Measurements from ENCODE around the gene REV1.
"Not testable (repeated sequence)": the region's sequence is repeated elsewhere in the genome, so short reads cannot be mapped to it uniquely, and the experiment has no call there.

Gene REV1

GRCh38 chr2:99477054-99477453 is 12.8 kb downstream of the REV1 start:
- no peak for TF ChIP-seq CTCF (IDR thresholded peaks at IDR 0.05; ENCODE audit: low read depth, low read length)
- H3K27me3 ChIP-seq (ENCODE audit: insufficient read depth, low read depth, severe bottlenecking): no peaks in the 10 kb centered on the region
- H3K9me3 ChIP-seq (ENCODE audit: severe bottlenecking): no peaks in the 10 kb centered on the region
- DNase-seq: no peak
- H3K4me3 ChIP-seq (ENCODE audit: low read depth, low read length): no peak overlapping the region
- no peak overlapping the region for H3K27ac ChIP-seq
- peaks cover 7% of the 10 kb centered on the region; the same call in 1 of the 2 replicates for H3K36me3 ChIP-seq

- TF ChIP-seq CTCF (IDR thresholded peaks at IDR 0.05; ENCODE audit: low read depth, low read length): no peak
Observed at GRCh38 chr2:99476629-99477028, 13.2 kb downstream of the REV1 start.

GRCh38 chr2:99475095-99475494 is 14.7 kb downstream of the REV1 start:
- not testable (repeated sequence) for H3K27ac ChIP-seq; H3K27me3 ChIP-seq (ENCODE audit: insufficient read depth, low read depth, severe bottlenecking); H3K9me3 ChIP-seq (ENCODE audit: severe bottlenecking); H3K4me3 ChIP-seq (ENCODE audit: low read depth, low read length); H3K36me3 ChIP-seq; DNase-seq

More at GRCh38 chr2:99476629-99477028, 13.2 kb downstream of the REV1 start:
- Histone ChIP-seq H3K4me3 (ENCODE audit: low read depth, low read length) (no peak overlapping the region), H3K27ac (no peak overlapping the region), H3K36me3 (0 out of 2 replicates have a peak, but pooled peaks cover 3% of the 10 kb centered on the region), H3K27me3 (ENCODE audit: insufficient read depth, low read depth, severe bottlenecking) (no peaks in the 10 kb centered on the region), H3K9me3 (ENCODE audit: severe bottlenecking) (no peaks in the 10 kb centered on the region)
- DNase-seq: no peak

GRCh38 chr2:99473518-99474083 is 16.2 kb downstream of the REV1 start:
- Histone ChIP-seq H3K27me3 (ENCODE audit: insufficient read depth, low read depth, severe bottlenecking) (no peaks in the 10 kb centered on the region), H3K36me3 (0 out of 2 replicates have a peak, but pooled peaks cover 3% of the 10 kb centered on the region), H3K4me3 (ENCODE audit: low read depth, low read length) (no peak overlapping the region), H3K9me3 (ENCODE audit: severe bottlenecking) (no peaks in the 10 kb centered on the region), H3K27ac (no peak overlapping the region)
- no peak for TF ChIP-seq CTCF (IDR thresholded peaks at IDR 0.05; ENCODE audit: low read depth, low read length)
- no peak for DNase-seq

- H3K27ac ChIP-seq: no peak overlapping the region
- 0 out of 2 replicates have a peak, but pooled peaks cover 3% of the 10 kb centered on the region for H3K36me3 ChIP-seq
- no peaks in the 10 kb centered on the region for H3K9me3 ChIP-seq (ENCODE audit: severe bottlenecking)
- no peak overlapping the region for H3K4me3 ChIP-seq (ENCODE audit: low read depth, low read length)
- no peak for TF ChIP-seq CTCF (IDR thresholded peaks at IDR 0.05; ENCODE audit: low read depth, low read length)
- no peaks in the 10 kb centered on the region for H3K27me3 ChIP-seq (ENCODE audit: insufficient read depth, low read depth, severe bottlenecking)
- no peak for DNase-seq
Observed at GRCh38 chr2:99472600-99472960, 17.2 kb downstream of the REV1 start.

- no peak overlapping the region for H3K4me3 ChIP-seq (ENCODE audit: low read depth, low read length)
- no peak for DNase-seq
- no peak overlapping the region for H3K27ac ChIP-seq
- H3K36me3 ChIP-seq: 0 out of 2 replicates have a peak, but pooled peaks cover 3% of the 10 kb centered on the region
- TF ChIP-seq CTCF (IDR thresholded peaks at IDR 0.05; ENCODE audit: low read depth, low read length): no peak
- no peaks in the 10 kb centered on the region for H3K27me3 ChIP-seq (ENCODE audit: insufficient read depth, low read depth, severe bottlenecking)
- no peaks in the 10 kb centered on the region for H3K9me3 ChIP-seq (ENCODE audit: severe bottlenecking)
Observed at GRCh38 chr2:99471654-99472599, 17.9 kb downstream of the REV1 start.
